HT-29 (cell line): ENCODE results near the gene SEC61B. TPM values are rescaled to one million over a fixed set of nuclear protein-coding genes. Genes with fewer than 3 reads are reported as not detected.

Source experiments
- DNase-seq: peaks from one replicate; pipeline ENCODE4 v3.0.0-alpha.2; 2015; ENCODE audit warnings: low spot score
- small RNA-seq: library from RNA; depleted of rRNA; stranded (forward); fragments of <200 nt; gene quantifications from one replicate; pipeline ENCODE3, GENCODE V24; 2014
- total RNA-seq: library from RNA; depleted of rRNA; stranded (reverse); fragments of >200 nt; shearing (Covaris generic); gene quantifications from 2 replicates; pipeline ENCODE4 v1.2.3, GENCODE V29; 2014; rRNA removed

SEC61B gene
- total RNA-seq, 1 experiment from 2014 or later: 116 TPM

- DNase-seq: no peak
These were observed 50.8 kb downstream of the SEC61B start for GRCh38 chr9:99272836-99273235.

GRCh38 chr9:99274016-99274415 is 51.9 kb downstream of the SEC61B start:
- no peak for DNase-seq

GRCh38 chr9:99274495-99274894 is 52.4 kb downstream of the SEC61B start:
- no peak for DNase-seq

Small RNAs within 50 kb of the gene (small RNA-seq; reads per million reads assigned to genes)
- not detected for gene RN7SL794P

Other genes with a start within 250 kb of the SEC61B start
- 4.7 and 4.9 TPM in 2 replicates for gene TGFBR1, start 117.2 kb upstream of the SEC61B start, total RNA-seq
- 41.3 and 43.0 TPM in 2 replicates for gene ALG2, start 340 bp upstream of the SEC61B start, total RNA-seq